Progenitor cell of endocrine pancreas (in vitro differentiated cells): Measurements from ENCODE around the gene KIAA0232. TPM values are rescaled to one million over a fixed set of nuclear protein-coding genes. Genes with fewer than 3 reads are reported as not detected.
"Not testable (repeated sequence)": the region's sequence is repeated elsewhere in the genome, so short reads cannot be mapped to it uniquely, and the experiment has no call there.

ENCODE experiments used
- DNase-seq: peaks from one replicate; pipeline ENCODE4 v3.0.0; 2021; ENCODE audit warnings: low spot score; ENCODE audit not compliant: unreplicated experiment
- H3K27ac Mint-ChIP-seq: 2 replicates; pipeline ENCODE4 v1.8.0; 2021; ENCODE audit warnings: mild to moderate bottlenecking, moderate library complexity, mixed read lengths
- H3K27me3 Mint-ChIP-seq: 2 replicates; pipeline ENCODE4 v1.8.0; 2021; ENCODE audit warnings: mixed read lengths
- H3K36me3 Mint-ChIP-seq: 2 replicates; pipeline ENCODE4 v1.8.0; 2022; ENCODE audit warnings: mixed read lengths; ENCODE audit not compliant: insufficient read depth
- H3K4me1 Mint-ChIP-seq: 2 replicates; pipeline ENCODE4 v1.8.0; 2021; ENCODE audit warnings: low read depth, mixed read lengths
- H3K4me3 Mint-ChIP-seq: 2 replicates; pipeline ENCODE4 v1.8.0; 2021; ENCODE audit warnings: low read depth, mild to moderate bottlenecking, moderate library complexity, mixed read lengths
- H3K9me3 Mint-ChIP-seq: 2 replicates; pipeline ENCODE4 v1.8.0; 2021; ENCODE audit warnings: low read depth, mixed read lengths
- total RNA-seq: library from RNA; stranded (reverse); gene quantifications from 2 replicates; pipeline ENCODE4 v1.2.1, GENCODE V29; 2021
- TF ChIP-seq, protein P1 (sequence below): fragments of 200-600 bp; sonication (generic); IDR thresholded peaks from one replicate; pipeline ENCODE4 v1.5.0; 2021; ENCODE audit warnings: antibody characterized with exemption, mild to moderate bottlenecking; ENCODE audit not compliant: unreplicated experiment

KIAA0232 gene
- total RNA-seq, 1 donor from 2014 or later, result 52.8 TPM

DNA sequence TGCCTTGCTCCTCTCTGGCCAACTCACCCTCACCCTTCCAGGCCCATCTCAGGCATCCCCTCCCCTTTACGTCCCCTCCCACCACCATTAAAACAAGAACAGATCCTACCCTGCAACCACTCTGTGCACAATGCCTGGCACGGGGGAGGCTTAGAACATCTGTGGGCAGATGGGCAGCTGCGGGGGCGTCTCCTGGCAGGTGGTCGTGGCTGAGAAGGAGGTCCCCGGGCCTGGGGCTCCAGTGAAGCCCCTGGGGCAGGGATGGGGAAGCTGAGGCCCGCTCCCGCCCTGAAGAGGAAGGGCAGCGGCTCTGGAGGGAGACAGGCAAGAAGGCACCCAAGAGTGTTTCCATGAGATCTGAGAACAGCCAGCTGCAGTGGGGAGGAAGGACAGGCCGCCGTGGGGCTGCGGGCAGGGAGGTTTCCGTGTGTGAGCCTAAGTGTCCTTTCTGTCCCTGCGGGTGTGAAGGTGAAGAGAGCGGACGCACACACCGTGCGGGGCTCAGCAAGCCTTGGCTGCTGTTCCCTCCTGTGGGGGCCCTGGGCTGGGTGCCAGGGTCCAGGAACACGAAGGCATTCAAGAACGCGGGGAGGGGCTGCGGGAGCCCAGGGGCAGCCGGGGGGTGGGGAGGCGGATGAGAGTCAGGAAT, 119.3 kb downstream of the KIAA0232 start:
- no peaks in the 10 kb centered on the region for H3K36me3 Mint-ChIP-seq
- DNase-seq, result no peak
- TF ChIP-seq, protein P1, sequence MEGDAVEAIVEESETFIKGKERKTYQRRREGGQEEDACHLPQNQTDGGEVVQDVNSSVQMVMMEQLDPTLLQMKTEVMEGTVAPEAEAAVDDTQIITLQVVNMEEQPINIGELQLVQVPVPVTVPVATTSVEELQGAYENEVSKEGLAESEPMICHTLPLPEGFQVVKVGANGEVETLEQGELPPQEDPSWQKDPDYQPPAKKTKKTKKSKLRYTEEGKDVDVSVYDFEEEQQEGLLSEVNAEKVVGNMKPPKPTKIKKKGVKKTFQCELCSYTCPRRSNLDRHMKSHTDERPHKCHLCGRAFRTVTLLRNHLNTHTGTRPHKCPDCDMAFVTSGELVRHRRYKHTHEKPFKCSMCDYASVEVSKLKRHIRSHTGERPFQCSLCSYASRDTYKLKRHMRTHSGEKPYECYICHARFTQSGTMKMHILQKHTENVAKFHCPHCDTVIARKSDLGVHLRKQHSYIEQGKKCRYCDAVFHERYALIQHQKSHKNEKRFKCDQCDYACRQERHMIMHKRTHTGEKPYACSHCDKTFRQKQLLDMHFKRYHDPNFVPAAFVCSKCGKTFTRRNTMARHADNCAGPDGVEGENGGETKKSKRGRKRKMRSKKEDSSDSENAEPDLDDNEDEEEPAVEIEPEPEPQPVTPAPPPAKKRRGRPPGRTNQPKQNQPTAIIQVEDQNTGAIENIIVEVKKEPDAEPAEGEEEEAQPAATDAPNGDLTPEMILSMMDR, result no peak
- H3K27ac Mint-ChIP-seq, result no peak overlapping the region
- peaks cover 2% of the 10 kb centered on the region for H3K4me1 Mint-ChIP-seq
- H3K9me3 Mint-ChIP-seq, result no peaks in the 10 kb centered on the region
- H3K27me3 Mint-ChIP-seq, result peaks cover 6% of the 10 kb centered on the region
- no peak overlapping the region for H3K4me3 Mint-ChIP-seq

DNA sequence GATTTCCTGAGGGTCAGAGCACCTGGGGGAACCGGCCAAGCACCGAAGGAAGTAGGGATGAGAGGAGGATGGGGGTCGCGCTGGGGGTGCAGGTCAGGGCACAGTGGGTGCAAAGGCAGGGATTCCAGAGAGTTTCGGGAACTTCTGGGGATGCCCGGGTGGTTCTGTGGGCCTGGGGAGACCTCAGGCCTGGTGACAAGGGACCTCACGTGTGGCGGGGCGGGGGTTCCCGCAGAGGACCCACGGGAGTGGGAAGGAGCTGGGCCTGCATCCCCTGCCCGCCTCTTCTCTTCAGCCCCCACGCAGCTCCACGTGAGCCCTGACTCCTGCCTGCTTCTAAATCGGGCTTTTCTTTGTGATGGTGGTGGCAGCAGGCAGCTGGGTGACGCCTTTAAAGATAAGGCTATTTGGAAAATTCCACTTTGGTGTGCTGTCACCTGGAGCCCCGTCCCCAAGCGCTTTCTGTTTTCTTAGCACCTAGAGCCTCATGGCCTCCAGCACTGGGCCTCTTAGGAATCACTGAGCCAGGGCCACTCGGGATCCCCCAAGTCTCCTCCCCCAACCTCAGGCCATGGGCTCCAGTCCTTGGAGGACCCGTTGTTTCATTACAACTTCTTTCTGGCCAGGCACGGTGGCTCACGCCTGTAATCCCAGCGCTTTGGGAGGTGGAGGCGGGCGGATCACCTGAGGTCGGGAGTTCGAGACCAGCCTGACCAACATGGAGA, 120.0 kb downstream of the KIAA0232 start:
- H3K4me1 Mint-ChIP-seq, result peaks cover 2% of the 10 kb centered on the region
- H3K9me3 Mint-ChIP-seq, result no peaks in the 10 kb centered on the region
- no peak overlapping the region for H3K27ac Mint-ChIP-seq
- no peaks in the 10 kb centered on the region for H3K36me3 Mint-ChIP-seq
- peaks cover 11% of the 10 kb centered on the region for H3K27me3 Mint-ChIP-seq
- no peak overlapping the region for H3K4me3 Mint-ChIP-seq
- DNase-seq, result no peak
- TF ChIP-seq, protein P1, result no peak

DNA sequence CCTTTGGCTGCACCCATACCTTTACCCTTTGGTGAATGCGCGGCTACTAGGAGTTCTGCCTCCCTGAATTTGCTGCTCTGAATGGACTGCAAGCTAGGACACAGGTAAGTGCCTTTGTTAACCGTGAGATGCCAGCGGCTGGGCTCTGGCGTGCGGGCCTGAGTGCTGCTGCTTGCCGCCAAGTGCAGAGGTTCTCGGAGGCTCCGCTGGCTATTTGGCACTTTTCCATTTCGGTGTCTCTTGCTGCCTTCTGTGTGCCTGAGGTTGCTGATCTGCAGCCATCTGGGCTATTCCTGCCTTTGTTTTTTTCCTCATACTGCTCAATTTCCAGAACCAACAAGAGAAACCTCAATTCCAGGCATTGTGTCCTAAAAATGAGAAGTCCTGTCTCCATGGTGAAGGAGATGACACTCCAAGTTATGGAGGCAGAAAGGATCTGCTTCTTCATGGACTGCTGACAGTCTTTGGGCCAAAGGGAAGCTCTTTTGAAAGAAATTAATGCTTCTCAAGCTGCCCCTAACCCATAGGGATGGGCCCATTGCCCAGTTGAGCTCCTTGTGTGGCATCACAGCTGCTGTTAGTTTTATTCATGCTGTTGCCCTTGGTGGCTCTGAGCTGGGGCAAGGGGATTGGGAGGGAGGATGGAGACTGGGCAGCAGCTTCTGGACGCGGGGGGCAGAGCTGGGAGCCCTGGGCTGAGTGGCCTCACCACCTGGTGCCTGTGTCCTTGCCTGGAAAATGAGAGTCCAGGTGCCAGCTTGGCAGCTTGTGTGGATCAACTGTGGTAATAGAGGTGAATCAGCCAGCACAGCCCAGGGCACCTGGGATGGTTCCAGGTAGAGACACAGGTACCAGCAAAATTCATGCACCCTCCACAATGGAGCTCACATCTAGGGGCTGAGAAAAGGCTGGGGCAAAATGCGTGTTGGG, 123.3 kb downstream of the KIAA0232 start:
- peaks cover 20% of the 10 kb centered on the region for H3K4me1 Mint-ChIP-seq
- peak overlapping the region; percentile 37 for H3K27ac Mint-ChIP-seq
- no peaks in the 10 kb centered on the region for H3K9me3 Mint-ChIP-seq
- H3K4me3 Mint-ChIP-seq, result no peak overlapping the region
- no peak for DNase-seq
- peaks cover 12% of the 10 kb centered on the region for H3K27me3 Mint-ChIP-seq
- H3K36me3 Mint-ChIP-seq, result no peaks in the 10 kb centered on the region
- TF ChIP-seq, protein P1, result no peak

DNA sequence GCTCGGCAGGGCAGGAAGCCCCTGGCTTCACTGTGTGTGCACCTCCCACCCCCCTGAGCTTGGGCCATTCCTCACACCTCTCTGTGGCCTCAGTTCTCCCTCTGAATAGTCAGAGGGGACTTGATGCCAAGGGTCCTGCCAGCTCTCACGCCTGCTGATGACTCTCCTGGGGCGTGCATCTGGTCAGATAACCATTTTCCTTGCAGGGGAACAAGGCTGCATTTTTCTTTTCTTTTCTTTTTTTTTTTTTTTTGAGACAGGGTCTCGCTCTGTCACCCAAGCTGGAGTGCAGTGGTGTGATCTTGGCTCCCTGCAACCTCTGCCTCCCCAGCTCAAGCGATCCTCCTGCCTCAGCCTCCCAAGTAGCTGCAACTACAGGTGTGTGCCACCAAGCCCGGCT, 124.0 kb downstream of the KIAA0232 start:
- not testable (repeated sequence) for H3K9me3 Mint-ChIP-seq, DNase-seq, H3K36me3 Mint-ChIP-seq

DNA sequence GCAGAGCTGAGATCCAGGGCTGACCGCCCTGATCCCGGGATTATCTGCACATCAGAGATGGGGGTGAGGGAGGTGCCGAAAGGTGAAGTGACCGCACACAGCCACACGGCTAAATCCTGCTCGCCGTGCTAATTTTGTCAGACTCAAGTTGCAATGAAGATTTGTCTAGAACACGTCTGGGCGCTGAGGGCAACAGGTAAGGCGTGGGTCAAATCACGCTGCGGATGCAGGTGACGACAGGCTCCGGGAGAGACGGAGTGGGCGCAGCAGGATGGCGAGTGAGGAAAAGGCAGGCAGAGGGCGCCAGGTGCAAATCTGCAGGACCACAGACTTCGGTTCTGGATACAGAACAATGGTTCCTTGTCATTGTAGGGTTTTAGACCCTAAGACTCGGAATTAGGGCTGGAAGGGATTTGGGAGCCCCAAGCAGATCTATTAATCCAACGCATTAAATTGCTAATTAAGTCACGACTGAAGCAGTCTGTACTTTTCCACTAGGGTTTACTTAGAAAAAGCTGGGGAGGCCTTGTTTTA, 125.2 kb downstream of the KIAA0232 start:
- no peaks in the 10 kb centered on the region for H3K9me3 Mint-ChIP-seq
- DNase-seq, result no peak
- peaks cover 12% of the 10 kb centered on the region for H3K27me3 Mint-ChIP-seq
- TF ChIP-seq, protein P1, result peak; percentile 46
- peak overlapping the region; percentile 90 for H3K4me3 Mint-ChIP-seq
- peak overlapping the region; percentile 15 for H3K27ac Mint-ChIP-seq
- no peaks in the 10 kb centered on the region for H3K36me3 Mint-ChIP-seq
- peaks cover 24% of the 10 kb centered on the region for H3K4me1 Mint-ChIP-seq

More for the DNA sequence above, 124.0 kb downstream of the KIAA0232 start:
- Mint-ChIP-seq H3K4me1 (peaks cover 23% of the 10 kb centered on the region), H3K27me3 (peaks cover 12% of the 10 kb centered on the region)
- H3K27ac Mint-ChIP-seq, H3K4me3 Mint-ChIP-seq: not testable (repeated sequence)
